ENCODE data around the gene PDLIM5. TPM values are rescaled to one million over a fixed set of nuclear protein-coding genes. Genes with fewer than 3 reads are reported as not detected.
A peak's percentile ranks its signal among the peaks of the same experiment; 100 is the strongest.

Gene PDLIM5
- total RNA-seq, 1 experiment from 2014 or later: 106 TPM

DNA sequence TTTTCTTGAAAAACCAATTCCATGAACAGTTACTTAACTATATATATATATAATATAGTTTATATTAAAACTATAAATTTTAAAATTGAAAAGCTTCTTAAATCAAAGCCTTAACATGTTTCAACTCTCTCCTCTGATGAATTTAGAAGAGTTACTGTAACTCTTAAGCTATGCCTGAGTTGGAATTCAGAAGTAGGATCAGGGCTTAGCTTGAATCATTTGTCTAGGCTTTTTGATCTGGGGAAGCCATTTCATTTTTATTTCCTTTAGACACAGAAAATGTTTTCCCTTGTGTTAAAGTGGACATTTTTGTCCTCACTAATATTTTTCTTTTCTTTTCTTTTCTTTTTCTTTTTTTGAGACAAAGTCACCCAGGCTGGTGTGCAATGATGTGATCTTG is 40.4 kb upstream of the PDLIM5 start:
- H3K9me3 ChIP-seq: no peaks in the 10 kb centered on the region
- Mint-ChIP-seq H3K27me3 (ENCODE audit: insufficient read depth, unreplicated experiment) (no peaks in the 10 kb centered on the region), H3K27ac (ENCODE audit: unreplicated experiment) (no peak overlapping the region), H3K4me3 (ENCODE audit: unreplicated experiment) (no peak overlapping the region), H3K36me3 (ENCODE audit: insufficient read depth, unreplicated experiment) (no peaks in the 10 kb centered on the region), H3K4me1 (ENCODE audit: low read depth, unreplicated experiment) (peaks cover 30% of the 10 kb centered on the region), H3K9me3 (ENCODE audit: unreplicated experiment) (peaks cover 10% of the 10 kb centered on the region)
- H3K4me1 ChIP-seq: peaks cover 22% of the 10 kb centered on the region
- no peak overlapping the region for H3K4me3 ChIP-seq (ENCODE audit: low read depth, low read length)
- intact Hi-C loops (cut with micrococcal nuclease; ENCODE audit: unreplicated experiment): no loop called here
- CTCF ChIA-PET: no interaction called here
- TF ChIP-seq, protein P1, sequence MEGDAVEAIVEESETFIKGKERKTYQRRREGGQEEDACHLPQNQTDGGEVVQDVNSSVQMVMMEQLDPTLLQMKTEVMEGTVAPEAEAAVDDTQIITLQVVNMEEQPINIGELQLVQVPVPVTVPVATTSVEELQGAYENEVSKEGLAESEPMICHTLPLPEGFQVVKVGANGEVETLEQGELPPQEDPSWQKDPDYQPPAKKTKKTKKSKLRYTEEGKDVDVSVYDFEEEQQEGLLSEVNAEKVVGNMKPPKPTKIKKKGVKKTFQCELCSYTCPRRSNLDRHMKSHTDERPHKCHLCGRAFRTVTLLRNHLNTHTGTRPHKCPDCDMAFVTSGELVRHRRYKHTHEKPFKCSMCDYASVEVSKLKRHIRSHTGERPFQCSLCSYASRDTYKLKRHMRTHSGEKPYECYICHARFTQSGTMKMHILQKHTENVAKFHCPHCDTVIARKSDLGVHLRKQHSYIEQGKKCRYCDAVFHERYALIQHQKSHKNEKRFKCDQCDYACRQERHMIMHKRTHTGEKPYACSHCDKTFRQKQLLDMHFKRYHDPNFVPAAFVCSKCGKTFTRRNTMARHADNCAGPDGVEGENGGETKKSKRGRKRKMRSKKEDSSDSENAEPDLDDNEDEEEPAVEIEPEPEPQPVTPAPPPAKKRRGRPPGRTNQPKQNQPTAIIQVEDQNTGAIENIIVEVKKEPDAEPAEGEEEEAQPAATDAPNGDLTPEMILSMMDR (IDR thresholded peaks at IDR 0.05; ENCODE audit: insufficient read depth in 1 of 2, low read depth in 1 of 2, low read length in 1 of 2, severe bottlenecking in 1 of 2, unreplicated experiment in 1 of 2): no peak
- no peak for DNase-seq
- no TSS peak for BruUV-seq (replicated peaks)
- no peaks in the 10 kb centered on the region for H3K36me3 ChIP-seq (ENCODE audit: control insufficient read depth, insufficient read depth, low read length)
- H3K27me3 ChIP-seq (replicated peaks; ENCODE audit: control insufficient read depth, insufficient read depth, low read length): no peaks in the 10 kb centered on the region
- POLR2A ChIA-PET: no interaction called here

GRCh38 chr4:94412019-94412657 is 39.6 kb upstream of the PDLIM5 start:
- peaks cover 18% of the 10 kb centered on the region for H3K4me1 ChIP-seq
- no peaks in the 10 kb centered on the region for H3K27me3 Mint-ChIP-seq (ENCODE audit: insufficient read depth, unreplicated experiment)
- peaks cover 10% of the 10 kb centered on the region for H3K9me3 Mint-ChIP-seq (ENCODE audit: unreplicated experiment)
- intact Hi-C loops (cut with micrococcal nuclease; ENCODE audit: unreplicated experiment): loop anchor here (2.0 kb wide), 1 partner anchor 39 kb away; the partner anchor contains the start of gene PDLIM5
- peak overlapping the region; percentile 46 for H3K27ac Mint-ChIP-seq (ENCODE audit: unreplicated experiment)
- peaks cover 30% of the 10 kb centered on the region for H3K4me1 Mint-ChIP-seq (ENCODE audit: low read depth, unreplicated experiment)
- H3K36me3 ChIP-seq (ENCODE audit: control insufficient read depth, insufficient read depth, low read length): no peaks in the 10 kb centered on the region
- TF ChIP-seq, protein P1 (IDR thresholded peaks at IDR 0.05; ENCODE audit: insufficient read depth in 1 of 2, low read depth in 1 of 2, low read length in 1 of 2, severe bottlenecking in 1 of 2, unreplicated experiment in 1 of 2): no peak
- peak overlapping the region; percentile 66 for H3K4me3 Mint-ChIP-seq (ENCODE audit: unreplicated experiment)
- no peaks in the 10 kb centered on the region for H3K36me3 Mint-ChIP-seq (ENCODE audit: insufficient read depth, unreplicated experiment)
- POLR2A ChIA-PET: no interaction called here
- CTCF ChIA-PET: no interaction called here
- no peaks in the 10 kb centered on the region for H3K9me3 ChIP-seq
- H3K27me3 ChIP-seq (replicated peaks; ENCODE audit: control insufficient read depth, insufficient read depth, low read length): no peaks in the 10 kb centered on the region
- H3K4me3 ChIP-seq (ENCODE audit: low read depth, low read length): no peak overlapping the region; the same call in 1 of the 2 replicates
- no peak for DNase-seq
- no TSS peak for BruUV-seq (replicated peaks)

DNA sequence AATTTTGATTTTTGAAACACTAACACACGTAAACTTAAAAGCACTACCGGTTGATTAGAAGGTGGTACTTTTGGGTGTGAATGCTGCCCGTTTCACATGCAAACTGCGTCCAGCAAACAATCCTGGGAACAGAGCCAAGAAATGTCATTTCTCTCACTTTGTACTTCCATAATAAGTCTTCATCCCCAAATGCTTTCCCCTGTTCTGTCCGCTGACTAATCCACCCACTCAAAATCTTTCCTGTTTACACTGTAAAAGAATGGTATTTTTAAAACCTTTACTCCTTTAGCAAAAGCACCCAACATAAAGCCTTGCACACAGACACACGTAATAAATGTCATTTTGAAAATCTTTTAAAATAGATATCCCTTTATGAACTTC is 39.1 kb upstream of the PDLIM5 start:
- no peaks in the 10 kb centered on the region for H3K9me3 ChIP-seq
- H3K4me1 Mint-ChIP-seq (ENCODE audit: low read depth, unreplicated experiment): peaks cover 30% of the 10 kb centered on the region
- H3K36me3 Mint-ChIP-seq (ENCODE audit: insufficient read depth, unreplicated experiment): no peaks in the 10 kb centered on the region
- H3K4me3 ChIP-seq (ENCODE audit: low read depth, low read length): peak overlapping the region; percentile 16
- H3K27ac Mint-ChIP-seq (ENCODE audit: unreplicated experiment): peak overlapping the region; percentile 46
- H3K27me3 ChIP-seq (replicated peaks; ENCODE audit: control insufficient read depth, insufficient read depth, low read length): no peaks in the 10 kb centered on the region
- POLR2A ChIA-PET: no interaction called here
- DNase-seq: no peak
- CTCF ChIA-PET: no interaction called here
- intact Hi-C loops (cut with micrococcal nuclease; ENCODE audit: unreplicated experiment): loop anchor here (2.0 kb wide), 1 partner anchor 38 kb away; the partner anchor contains the start of gene PDLIM5
- TF ChIP-seq, protein P1 (IDR thresholded peaks at IDR 0.05; ENCODE audit: insufficient read depth in 1 of 2, low read depth in 1 of 2, low read length in 1 of 2, severe bottlenecking in 1 of 2, unreplicated experiment in 1 of 2): no peak
- no peaks in the 10 kb centered on the region for H3K27me3 Mint-ChIP-seq (ENCODE audit: insufficient read depth, unreplicated experiment)
- peaks cover 10% of the 10 kb centered on the region for H3K9me3 Mint-ChIP-seq (ENCODE audit: unreplicated experiment)
- H3K4me1 ChIP-seq: peaks cover 13% of the 10 kb centered on the region
- H3K36me3 ChIP-seq (ENCODE audit: control insufficient read depth, insufficient read depth, low read length): no peaks in the 10 kb centered on the region
- peak overlapping the region; percentile 66 for H3K4me3 Mint-ChIP-seq (ENCODE audit: unreplicated experiment)
- BruUV-seq (replicated peaks): no TSS peak

Data from Caco-2 (cell line).